Measurements from ENCODE around the gene FZD10. TPM values are rescaled to one million over a fixed set of nuclear protein-coding genes. Genes with fewer than 3 reads are reported as not detected.

Gene FZD10
- total RNA-seq, 1 experiment from 2014 or later: not detected

DNA sequence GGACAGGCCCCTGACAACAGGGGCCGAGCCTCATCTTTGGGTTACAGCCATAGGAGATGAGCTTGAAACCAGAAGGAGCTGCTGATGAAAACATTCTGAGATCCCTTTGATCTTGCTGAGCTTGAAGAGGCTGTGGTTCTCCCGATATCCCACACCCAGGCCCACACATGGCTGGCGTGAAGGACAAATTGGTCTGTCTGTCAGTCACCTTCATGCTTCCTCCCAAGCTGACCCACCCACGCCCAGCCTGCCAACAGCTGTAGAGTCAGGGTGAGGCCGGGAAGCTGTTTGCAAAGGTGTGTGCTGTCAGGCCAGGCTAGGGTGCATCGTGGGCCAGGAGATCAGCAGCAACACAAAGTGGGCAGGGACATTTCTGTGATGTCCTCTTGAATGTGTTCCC, 43.2 kb downstream of the FZD10 start:
- Histone ChIP-seq H3K27ac (ENCODE audit: low read length) (no peak overlapping the region), H3K9me3 (ENCODE audit: low read length) (no peaks in the 10 kb centered on the region), H3K9me2 (replicated peaks; ENCODE audit: insufficient read depth, low read length) (no peaks in the 10 kb centered on the region), H3K79me2 (ENCODE audit: low read length) (no peaks in the 10 kb centered on the region), H3K4me1 (ENCODE audit: low read length) (no peaks in the 10 kb centered on the region), H2AFZ (ENCODE audit: low read length) (no peak overlapping the region), H4K20me1 (ENCODE audit: insufficient read depth, low read depth, low read length) (no peaks in the 10 kb centered on the region), H3K27me3 (ENCODE audit: low read length) (no peaks in the 10 kb centered on the region; the same call in 1 of the 2 replicates), H3K36me3 (ENCODE audit: insufficient read depth, low read length) (no peaks in the 10 kb centered on the region), H3K4me2 (ENCODE audit: low read depth, low read length, poor library complexity, severe bottlenecking) (no peak overlapping the region), H3K4me3 (ENCODE audit: low read length) (no peak overlapping the region), H3K9ac (ENCODE audit: low read length) (no peak overlapping the region)
- DNase-seq: no peak

DNA sequence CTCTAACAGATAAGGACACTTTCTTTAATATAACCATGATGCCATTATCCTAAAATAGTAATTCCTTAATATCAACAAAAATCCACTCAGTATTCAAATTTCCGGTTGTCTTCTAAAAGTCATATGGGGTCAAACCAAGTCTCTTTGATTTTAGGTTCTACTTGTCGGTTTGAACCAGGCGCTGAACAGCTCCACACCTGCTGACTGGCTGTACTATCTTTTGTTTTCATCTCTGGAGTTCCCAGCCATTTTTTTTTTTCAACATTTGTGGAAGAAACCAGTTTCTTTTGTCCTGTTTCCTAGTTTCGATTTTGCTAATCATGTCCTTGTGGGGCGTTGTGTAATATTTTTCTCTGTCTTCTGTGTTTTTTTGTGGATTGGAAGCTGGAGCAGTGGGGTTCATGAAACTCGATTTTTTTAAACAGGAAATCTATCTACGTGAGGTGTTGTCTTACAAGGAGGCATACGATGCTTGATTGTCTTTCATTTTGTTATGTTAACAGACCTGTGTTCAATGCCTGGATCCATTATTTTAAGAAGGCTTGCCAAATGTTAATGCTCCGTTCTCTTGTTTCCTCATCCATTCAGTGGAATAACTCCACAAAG, 50.2 kb downstream of the FZD10 start:
- no peaks in the 10 kb centered on the region for H3K4me1 ChIP-seq (ENCODE audit: low read length)
- H3K9me2 ChIP-seq (replicated peaks; ENCODE audit: insufficient read depth, low read length): no peaks in the 10 kb centered on the region
- H3K79me2 ChIP-seq (ENCODE audit: low read length): no peaks in the 10 kb centered on the region
- no peak overlapping the region for H3K9ac ChIP-seq (ENCODE audit: low read length)
- no peaks in the 10 kb centered on the region for H4K20me1 ChIP-seq (ENCODE audit: insufficient read depth, low read depth, low read length)
- H3K27ac ChIP-seq (ENCODE audit: low read length): no peak overlapping the region
- H3K9me3 ChIP-seq (ENCODE audit: low read length): no peaks in the 10 kb centered on the region
- no peak overlapping the region for H3K4me3 ChIP-seq (ENCODE audit: low read length)
- DNase-seq: no peak
- no peaks in the 10 kb centered on the region; the same call in 1 of the 2 replicates for H3K27me3 ChIP-seq (ENCODE audit: low read length)
- no peak overlapping the region for H2AFZ ChIP-seq (ENCODE audit: low read length)
- H3K36me3 ChIP-seq (ENCODE audit: insufficient read depth, low read length): no peaks in the 10 kb centered on the region
- H3K4me2 ChIP-seq (ENCODE audit: low read depth, low read length, poor library complexity, severe bottlenecking): no peak overlapping the region

DNA sequence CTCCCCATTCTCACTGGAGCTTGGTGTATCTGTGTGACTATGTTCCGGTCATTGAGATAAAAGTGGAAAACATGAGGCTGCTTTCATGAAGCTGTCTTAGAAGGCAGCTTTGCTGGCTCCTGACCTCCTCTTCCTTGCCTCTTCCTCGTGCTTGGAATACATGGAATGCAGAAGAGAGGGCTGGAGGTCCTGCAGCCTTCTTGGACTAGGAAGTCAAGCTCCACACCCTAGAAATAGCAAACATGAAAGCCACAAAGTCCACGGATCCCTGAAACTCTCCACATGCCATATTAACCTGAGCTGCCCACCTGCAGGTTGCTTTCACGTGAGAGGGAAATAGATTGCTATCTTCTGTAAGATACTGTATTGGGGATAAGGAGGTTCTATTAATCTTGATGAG, 51.0 kb downstream of the FZD10 start:
- H3K4me1 ChIP-seq (ENCODE audit: low read length): no peaks in the 10 kb centered on the region
- no peak for DNase-seq

DNA sequence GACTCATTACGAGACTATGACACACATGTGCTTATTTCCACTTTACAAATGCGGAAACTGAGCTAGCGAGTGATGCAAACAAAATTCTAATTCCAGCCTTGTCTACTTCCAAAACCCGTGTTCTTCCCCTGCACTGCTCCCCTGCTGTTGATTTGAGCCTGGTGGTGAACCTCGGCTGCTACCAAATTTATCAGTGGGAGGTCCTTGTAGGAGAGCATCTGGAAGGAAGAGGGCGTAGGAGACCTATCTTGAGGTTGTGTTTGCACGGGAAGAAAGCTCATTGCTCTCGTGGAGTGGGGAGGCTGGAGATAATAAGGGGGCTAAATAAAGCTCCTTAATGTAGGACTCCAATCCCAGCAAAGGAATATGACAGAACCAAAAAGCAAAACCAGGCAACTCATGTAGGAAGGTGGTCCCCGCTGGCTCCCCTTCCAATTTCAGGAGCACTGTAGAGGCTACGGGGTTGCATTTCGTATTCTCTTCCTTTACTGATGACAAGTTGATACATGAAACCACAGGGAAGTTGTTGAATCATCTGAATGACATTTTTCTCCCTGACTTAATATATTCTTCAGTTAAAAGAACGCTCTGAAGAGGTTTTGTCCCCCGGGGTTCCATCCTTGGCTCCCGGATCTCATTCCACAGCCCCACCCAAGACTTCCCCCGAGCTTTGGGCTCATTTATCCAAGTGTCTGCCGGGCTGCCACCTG, 52.6 kb downstream of the FZD10 start:
- Histone ChIP-seq H3K9me2 (replicated peaks; ENCODE audit: insufficient read depth, low read length) (no peaks in the 10 kb centered on the region), H3K79me2 (ENCODE audit: low read length) (no peaks in the 10 kb centered on the region), H3K4me1 (ENCODE audit: low read length) (no peaks in the 10 kb centered on the region), H3K27me3 (ENCODE audit: low read length) (no peaks in the 10 kb centered on the region), H3K4me3 (ENCODE audit: low read length) (no peak overlapping the region), H3K4me2 (ENCODE audit: low read depth, low read length, poor library complexity, severe bottlenecking) (no peak overlapping the region), H2AFZ (ENCODE audit: low read length) (no peak overlapping the region), H3K9ac (ENCODE audit: low read length) (no peak overlapping the region), H4K20me1 (ENCODE audit: insufficient read depth, low read depth, low read length) (no peaks in the 10 kb centered on the region), H3K27ac (ENCODE audit: low read length) (no peak overlapping the region), H3K36me3 (ENCODE audit: insufficient read depth, low read length) (no peaks in the 10 kb centered on the region), H3K9me3 (ENCODE audit: low read length) (no peaks in the 10 kb centered on the region)
- DNase-seq: no peak

More for the DNA sequence above, 51.0 kb downstream of the FZD10 start:
- Histone ChIP-seq H3K9ac (ENCODE audit: low read length) (no peak overlapping the region), H3K9me2 (replicated peaks; ENCODE audit: insufficient read depth, low read length) (no peaks in the 10 kb centered on the region), H3K27ac (ENCODE audit: low read length) (no peak overlapping the region), H3K79me2 (ENCODE audit: low read length) (no peaks in the 10 kb centered on the region), H3K9me3 (ENCODE audit: low read length) (no peaks in the 10 kb centered on the region), H3K36me3 (ENCODE audit: insufficient read depth, low read length) (no peaks in the 10 kb centered on the region), H3K27me3 (ENCODE audit: low read length) (no peaks in the 10 kb centered on the region; the same call in 1 of the 2 replicates), H3K4me3 (ENCODE audit: low read length) (no peak overlapping the region), H2AFZ (ENCODE audit: low read length) (no peak overlapping the region), H4K20me1 (ENCODE audit: insufficient read depth, low read depth, low read length) (no peaks in the 10 kb centered on the region), H3K4me2 (ENCODE audit: low read depth, low read length, poor library complexity, severe bottlenecking) (no peak overlapping the region)

Other genes starting within 250 kb of the FZD10 start
- gene PIWIL1, start 175.4 kb downstream of the FZD10 start, total RNA-seq (2014; rRNA removed; shearing (Covaris generic); ENCODE audit: low replicate concordance): not detected in 2 replicates

Data from Karpas-422 (cell line).